ENCODE data around the gene PAGR1. TPM values are rescaled to one million over a fixed set of nuclear protein-coding genes. Genes with fewer than 3 reads are reported as not detected.
A peak's percentile ranks its signal among the peaks of the same experiment; 100 is the strongest.

PAGR1 gene
- total and polyA plus RNA-seq, 9 of the 15 experiments (the other 6 are each of a cell fraction or from before 2014, with no cell fraction given) = 1.4 to 58.2 (median 16.8) TPM

DNA sequence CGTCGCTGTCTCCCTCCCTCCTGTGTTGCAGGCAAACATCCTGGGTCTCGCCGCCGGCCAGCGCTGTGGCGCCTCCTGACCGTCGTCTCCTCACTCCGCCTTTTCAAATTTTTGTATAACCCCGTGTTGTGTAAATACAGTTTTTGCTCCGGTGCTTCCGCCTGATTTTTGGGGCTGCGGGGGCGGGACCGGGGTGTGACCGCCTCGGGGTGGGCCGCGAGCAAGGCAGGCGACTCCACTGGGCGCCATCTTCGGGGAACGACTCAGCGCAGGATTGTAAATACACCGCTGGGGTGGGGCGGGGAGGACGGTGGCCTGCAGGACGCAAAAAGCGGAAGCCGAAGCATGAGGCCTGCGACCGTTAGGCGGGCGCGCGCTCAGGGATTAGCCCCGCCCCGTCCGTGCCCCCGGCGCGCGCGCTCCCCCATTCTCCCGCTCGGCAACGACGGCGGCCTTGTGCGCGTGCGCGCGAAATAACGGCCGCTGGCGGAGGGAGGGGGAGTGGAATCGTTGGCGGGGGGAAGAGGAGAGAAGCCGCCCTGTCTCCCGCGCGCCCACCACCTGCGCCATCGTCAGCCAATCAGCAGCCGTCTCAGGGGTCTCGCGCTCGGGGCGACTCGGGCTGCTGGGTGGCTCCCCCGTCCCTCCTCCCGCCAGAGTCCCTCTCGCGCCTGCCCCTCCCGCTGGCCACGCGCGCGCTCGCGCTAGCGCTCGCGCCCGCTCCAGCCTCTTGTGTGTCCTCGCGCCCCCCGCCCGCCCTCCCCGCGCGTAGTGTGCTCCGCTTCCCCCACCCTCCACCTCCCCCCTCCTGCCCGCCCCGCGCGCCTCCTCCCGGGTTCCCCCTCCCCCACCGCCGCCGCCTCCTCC is 10.5 kb upstream of the PAGR1 start (continued):
- TF ChIP-seq SNIP1 (IDR thresholded peaks at IDR 0.05; ENCODE audit: low read depth) (no peak), HMGN3 (IDR thresholded peaks at IDR 0.05; ENCODE audit: borderline replicate concordance, extremely low read depth, insufficient read length, low read depth, low read length) (peak; percentile 98), NCOR1 (IDR thresholded peaks at IDR 0.05) (peak; percentile 56; the same call in 1 of the 2 replicates), POLR2G (IDR thresholded peaks at IDR 0.05; ENCODE audit: low read depth, low read length) (peak; percentile 94), SAFB2 (IDR thresholded peaks at IDR 0.05; ENCODE audit: borderline replicate concordance, low read depth, low read length, severe bottlenecking) (no peak), POLR2AphosphoS2 (IDR thresholded peaks at IDR 0.05; ENCODE audit: low read length) (peak; percentile 99), HNRNPLL (IDR thresholded peaks at IDR 0.05; ENCODE audit: low read depth, low read length, poor library complexity, severe bottlenecking) (peak; percentile 86), PCBP2 (IDR thresholded peaks at IDR 0.05; ENCODE audit: low read depth, low read length, poor library complexity, severe bottlenecking) (peak; percentile 84), MYBL2 (IDR thresholded peaks at IDR 0.05; ENCODE audit: low read depth) (peak; percentile 96), MYBL2 (CRISPR knock-in tag; IDR thresholded peaks at IDR 0.05; ENCODE audit: borderline replicate concordance) (peak; percentile 93; the same call in 1 of the 2 replicates), SMAD1 (IDR thresholded peaks at IDR 0.05; ENCODE audit: low read depth, low read length, partially characterized antibody) (peak; percentile 69), NFXL1 (CRISPR knock-in tag; IDR thresholded peaks at IDR 0.05) (no peak), NFE2 (IDR thresholded peaks at IDR 0.05; ENCODE audit: low read depth) (peak; percentile 14), ZNF212 (CRISPR knock-in tag; IDR thresholded peaks at IDR 0.05) (0 out of 2 replicates have a peak, but pooled peaks have one; percentile 27), ZNF239 (CRISPR knock-in tag; IDR thresholded peaks at IDR 0.05) (no peak; the same call in 1 of the 2 replicates), CTBP1 (IDR thresholded peaks at IDR 0.05; ENCODE audit: borderline replicate concordance) (peak; percentile 98), ZKSCAN3 (CRISPR knock-in tag; IDR thresholded peaks at IDR 0.05) (no peak)
- TF ChIP-seq, protein P1, sequence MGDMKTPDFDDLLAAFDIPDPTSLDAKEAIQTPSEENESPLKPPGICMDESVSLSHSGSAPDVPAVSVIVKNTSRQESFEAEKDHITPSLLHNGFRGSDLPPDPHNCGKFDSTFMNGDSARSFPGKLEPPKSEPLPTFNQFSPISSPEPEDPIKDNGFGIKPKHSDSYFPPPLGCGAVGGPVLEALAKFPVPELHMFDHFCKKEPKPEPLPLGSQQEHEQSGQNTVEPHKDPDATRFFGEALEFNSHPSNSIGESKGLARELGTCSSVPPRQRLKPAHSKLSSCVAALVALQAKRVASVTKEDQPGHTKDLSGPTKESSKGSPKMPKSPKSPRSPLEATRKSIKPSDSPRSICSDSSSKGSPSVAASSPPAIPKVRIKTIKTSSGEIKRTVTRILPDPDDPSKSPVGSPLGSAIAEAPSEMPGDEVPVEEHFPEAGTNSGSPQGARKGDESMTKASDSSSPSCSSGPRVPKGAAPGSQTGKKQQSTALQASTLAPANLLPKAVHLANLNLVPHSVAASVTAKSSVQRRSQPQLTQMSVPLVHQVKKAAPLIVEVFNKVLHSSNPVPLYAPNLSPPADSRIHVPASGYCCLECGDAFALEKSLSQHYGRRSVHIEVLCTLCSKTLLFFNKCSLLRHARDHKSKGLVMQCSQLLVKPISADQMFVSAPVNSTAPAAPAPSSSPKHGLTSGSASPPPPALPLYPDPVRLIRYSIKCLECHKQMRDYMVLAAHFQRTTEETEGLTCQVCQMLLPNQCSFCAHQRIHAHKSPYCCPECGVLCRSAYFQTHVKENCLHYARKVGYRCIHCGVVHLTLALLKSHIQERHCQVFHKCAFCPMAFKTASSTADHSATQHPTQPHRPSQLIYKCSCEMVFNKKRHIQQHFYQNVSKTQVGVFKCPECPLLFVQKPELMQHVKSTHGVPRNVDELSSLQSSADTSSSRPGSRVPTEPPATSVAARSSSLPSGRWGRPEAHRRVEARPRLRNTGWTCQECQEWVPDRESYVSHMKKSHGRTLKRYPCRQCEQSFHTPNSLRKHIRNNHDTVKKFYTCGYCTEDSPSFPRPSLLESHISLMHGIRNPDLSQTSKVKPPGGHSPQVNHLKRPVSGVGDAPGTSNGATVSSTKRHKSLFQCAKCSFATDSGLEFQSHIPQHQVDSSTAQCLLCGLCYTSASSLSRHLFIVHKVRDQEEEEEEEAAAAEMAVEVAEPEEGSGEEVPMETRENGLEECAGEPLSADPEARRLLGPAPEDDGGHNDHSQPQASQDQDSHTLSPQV (IDR thresholded peaks at IDR 0.05) = peak; percentile 90
- TF ChIP-seq, protein P2, sequence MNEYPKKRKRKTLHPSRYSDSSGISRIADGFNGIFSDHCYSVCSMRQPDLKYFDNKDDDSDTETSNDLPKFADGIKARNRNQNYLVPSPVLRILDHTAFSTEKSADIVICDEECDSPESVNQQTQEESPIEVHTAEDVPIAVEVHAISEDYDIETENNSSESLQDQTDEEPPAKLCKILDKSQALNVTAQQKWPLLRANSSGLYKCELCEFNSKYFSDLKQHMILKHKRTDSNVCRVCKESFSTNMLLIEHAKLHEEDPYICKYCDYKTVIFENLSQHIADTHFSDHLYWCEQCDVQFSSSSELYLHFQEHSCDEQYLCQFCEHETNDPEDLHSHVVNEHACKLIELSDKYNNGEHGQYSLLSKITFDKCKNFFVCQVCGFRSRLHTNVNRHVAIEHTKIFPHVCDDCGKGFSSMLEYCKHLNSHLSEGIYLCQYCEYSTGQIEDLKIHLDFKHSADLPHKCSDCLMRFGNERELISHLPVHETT (CRISPR knock-in tag; conservative IDR thresholded peaks at IDR 0.05 in 1 of 2, IDR thresholded peaks at IDR 0.05 in 1 of 2) = peak in 1 of 2 experiments; percentile 97; a peak in 2 of 4 replicates
- TF ChIP-seq, protein P3, sequence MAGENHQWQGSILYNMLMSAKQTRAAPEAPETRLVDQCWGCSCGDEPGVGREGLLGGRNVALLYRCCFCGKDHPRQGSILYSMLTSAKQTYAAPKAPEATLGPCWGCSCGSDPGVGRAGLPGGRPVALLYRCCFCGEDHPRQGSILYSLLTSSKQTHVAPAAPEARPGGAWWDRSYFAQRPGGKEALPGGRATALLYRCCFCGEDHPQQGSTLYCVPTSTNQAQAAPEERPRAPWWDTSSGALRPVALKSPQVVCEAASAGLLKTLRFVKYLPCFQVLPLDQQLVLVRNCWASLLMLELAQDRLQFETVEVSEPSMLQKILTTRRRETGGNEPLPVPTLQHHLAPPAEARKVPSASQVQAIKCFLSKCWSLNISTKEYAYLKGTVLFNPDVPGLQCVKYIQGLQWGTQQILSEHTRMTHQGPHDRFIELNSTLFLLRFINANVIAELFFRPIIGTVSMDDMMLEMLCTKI (IDR thresholded peaks at IDR 0.05; ENCODE audit: partially characterized antibody) = no peak

Measured in K562 (cell line).